NCI-H2196 (cell line): ENCODE measurements around the gene GATD1.
"Not testable (repeated sequence)": the region's sequence is repeated elsewhere in the genome, so short reads cannot be mapped to it uniquely, and the experiment has no call there.

Experiments used
- DNase-seq: peaks from one replicate; lab custom pipeline; 2025; ENCODE audit not compliant: unreplicated experiment; lab: John Stamatoyannopoulos, UW

Gene GATD1

GRCh38 chr11:765025-765801 is 12.1 kb downstream of the GATD1 start:
- DNase-seq = peak; percentile 55

GRCh38 chr11:764322-765024 is 12.8 kb downstream of the GATD1 start:
- no peak for DNase-seq

DNA sequence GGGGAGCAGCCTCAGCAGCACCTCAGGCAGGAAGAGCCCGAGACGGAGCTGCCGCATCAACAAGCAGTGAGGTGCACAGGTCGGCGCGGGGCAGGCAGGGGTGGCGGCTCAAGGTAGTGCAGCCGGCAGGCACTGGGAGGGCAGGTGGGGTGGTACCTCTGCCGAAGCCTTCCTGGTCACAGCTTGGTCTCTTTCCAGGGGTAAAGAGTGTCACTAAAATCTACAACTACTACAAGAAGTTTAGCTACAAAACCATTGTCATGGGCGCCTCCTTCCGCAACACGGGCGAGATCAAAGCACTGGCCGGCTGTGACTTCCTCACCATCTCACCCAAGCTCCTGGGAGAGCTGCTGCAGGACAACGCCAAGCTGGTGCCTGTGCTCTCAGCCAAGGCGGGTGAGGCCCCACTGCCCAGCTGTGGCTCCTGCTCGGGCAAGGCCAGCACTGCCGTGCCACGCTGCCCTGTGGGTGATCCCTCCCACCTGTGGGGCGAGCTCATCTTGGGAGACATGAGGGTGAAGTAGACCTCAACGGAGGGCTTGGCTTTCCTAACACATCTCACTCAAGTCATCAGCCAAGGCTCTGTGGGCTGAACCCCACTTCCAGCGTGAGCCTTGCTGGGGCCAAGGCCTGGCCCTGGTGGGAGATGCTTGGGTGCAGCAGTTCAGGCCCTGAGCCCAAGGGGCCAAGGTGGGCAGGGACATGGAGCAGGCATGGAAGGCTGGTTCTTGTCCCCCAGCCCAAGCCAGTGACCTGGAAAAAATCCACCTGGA is 13.6 kb downstream of the GATD1 start:
- DNase-seq = no peak

DNA sequence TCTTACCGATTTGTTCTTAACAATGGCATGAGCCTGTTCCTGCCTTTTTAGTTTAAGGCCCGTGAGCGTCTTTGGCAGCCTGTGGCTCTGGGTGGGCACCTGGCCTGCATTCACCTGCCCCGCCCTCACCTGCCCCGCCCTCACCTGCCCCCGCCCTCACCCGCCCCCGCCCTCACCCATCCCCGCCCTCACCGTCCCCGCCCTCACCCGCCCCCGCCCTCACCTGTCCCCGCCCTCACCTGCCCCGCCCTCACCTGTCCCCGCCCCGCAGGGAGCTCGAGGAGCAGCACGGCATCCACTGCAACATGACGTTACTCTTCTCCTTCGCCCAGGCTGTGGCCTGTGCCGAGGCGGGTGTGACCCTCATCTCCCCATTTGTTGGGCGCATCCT is 14.2 kb downstream of the GATD1 start:
- peak; percentile 15 for DNase-seq

DNA sequence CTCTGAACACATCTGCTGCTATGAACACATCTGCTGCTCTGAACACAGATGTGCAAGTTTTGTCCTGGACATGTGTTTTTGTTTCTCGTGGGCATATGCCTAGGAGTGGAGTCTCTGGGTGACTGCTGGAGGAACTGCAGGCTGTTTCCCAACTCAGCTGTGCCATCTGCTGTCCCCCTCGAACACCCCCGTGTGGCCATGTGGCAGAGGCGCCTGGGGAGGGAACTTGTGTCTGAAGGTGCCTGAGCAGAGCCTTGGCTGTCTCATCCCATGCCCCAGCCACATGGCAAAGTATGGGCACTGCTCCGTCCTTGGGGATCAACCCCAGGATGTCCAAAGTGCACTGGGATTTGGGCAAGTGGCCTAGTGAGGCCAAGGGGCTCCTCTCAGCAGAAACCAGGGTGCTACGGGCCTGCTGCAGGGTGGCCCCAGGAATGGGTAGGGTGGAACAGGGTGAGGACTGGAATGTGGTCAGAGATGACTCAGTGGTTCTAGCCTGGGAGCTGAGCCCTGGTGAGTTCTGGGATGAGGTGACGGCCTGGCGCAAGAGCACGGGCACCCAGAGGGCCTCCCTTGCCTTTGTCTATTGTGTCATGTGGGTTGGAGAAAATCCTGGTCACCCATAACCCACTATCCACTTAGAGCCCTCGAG is 14.7 kb downstream of the GATD1 start:
- peak; percentile 13 for DNase-seq

DNA sequence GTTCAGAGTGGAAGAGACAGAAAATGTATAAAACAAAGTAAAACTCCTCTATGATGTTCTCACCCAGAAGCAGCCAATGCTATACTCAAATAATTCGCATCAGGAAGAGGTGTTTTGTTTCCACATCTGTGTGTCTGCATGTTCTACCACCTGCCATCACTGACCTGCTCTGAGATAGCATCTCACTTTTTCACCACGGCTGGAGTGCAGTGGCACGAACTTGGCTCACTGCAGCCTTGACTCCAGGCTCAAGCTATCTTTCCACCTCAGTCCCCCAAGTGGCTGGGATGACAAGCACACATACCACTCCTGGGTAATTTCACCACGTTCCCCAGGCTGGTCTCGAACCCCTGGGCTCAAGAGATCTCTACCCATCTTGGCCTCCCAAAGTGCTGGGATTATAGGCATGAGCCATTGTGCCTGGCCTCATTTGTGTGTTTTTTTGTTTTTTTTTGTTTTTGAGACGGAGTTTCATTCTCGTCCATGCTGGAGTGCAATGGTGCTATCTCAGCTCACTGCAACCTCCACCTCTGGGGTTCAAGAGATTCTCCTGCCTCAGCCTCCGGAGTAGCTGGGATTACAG is 15.7 kb downstream of the GATD1 start:
- DNase-seq = no peak

DNA sequence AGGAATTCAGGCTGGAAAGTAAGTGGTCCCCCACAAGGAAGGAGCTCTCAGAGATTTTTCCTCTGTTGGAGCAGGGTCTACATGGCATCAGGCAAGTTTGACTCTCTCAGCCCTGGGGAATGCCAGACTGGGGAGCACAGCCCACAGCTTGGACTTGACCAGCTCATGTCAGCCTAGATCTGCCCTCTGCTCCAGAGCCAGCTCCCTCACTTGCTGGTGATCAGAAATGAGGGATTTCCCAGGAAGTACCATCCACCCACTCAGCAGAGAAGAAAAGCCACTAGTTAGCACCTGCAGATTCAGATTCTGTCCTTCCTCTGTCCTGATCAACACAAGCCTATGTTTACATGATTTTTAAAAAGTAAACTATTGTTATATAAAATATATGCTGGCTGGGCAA is 17.1 kb downstream of the GATD1 start:
- DNase-seq = no peak

GRCh38 chr11:749731-750130 is 27.6 kb downstream of the GATD1 start:
- DNase-seq = no peak

- no peak for DNase-seq
Observed at GRCh38 chr11:748007-748359, 29.3 kb downstream of the GATD1 start.

- peak; percentile 91 for DNase-seq
Observed at GRCh38 chr11:747158-748006, 29.9 kb downstream of the GATD1 start, which contains the start of gene TALDO1. Gene TALDO1 (plus strand): TSS chr11:747464. CDS start chr11:747482, 18 bp downstream.

GRCh38 chr11:746289-747157 is 30.8 kb downstream of the GATD1 start:
- DNase-seq = peak; percentile 18

- DNase-seq = no peak
Observed at GRCh38 chr11:745428-745827, 31.9 kb downstream of the GATD1 start.

GRCh38 chr11:742571-743201 is 34.6 kb downstream of the GATD1 start:
- DNase-seq = no peak

DNA sequence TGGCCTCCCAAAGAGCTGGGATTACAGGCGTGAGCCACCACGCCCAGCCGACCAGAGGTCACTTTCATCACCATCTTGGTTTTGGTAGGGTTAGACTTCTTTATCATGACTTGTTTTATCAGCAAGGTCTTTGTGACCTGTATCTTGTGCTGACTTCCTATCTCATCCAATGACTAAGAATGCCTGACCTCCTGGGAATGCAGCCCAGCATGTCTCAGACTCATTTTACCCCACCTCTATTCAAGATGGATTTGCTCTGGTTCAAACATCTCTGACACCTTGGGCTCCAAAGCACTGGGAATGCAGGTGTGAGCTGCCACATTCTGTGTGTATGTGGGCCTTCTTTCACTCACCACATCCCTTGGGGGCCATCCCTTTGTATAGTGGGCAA is 35.1 kb downstream of the GATD1 start:
- DNase-seq = no peak

GRCh38 chr11:737899-738298 is 39.4 kb downstream of the GATD1 start:
- DNase-seq = not testable (repeated sequence)

DNA sequence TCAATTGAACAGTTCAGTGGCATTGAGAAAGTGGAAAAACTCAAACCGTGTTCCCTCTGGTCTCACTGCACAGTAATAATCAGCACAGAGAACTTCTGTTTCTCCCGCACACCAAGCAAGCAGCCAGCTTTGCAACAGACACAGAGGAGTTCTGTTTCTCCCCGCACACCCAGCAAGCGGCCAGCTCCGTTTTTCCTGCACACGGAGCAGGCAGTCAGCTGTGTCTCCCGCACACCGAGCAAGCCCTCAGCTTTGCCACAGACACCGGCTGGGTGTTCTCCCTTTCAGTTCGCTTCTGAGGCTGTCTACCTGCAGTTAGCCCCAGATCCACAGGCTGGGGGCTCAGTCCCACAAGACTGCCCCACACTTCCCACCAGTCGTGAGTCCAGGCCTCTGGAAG is 39.9 kb downstream of the GATD1 start:
- no peak for DNase-seq

DNA sequence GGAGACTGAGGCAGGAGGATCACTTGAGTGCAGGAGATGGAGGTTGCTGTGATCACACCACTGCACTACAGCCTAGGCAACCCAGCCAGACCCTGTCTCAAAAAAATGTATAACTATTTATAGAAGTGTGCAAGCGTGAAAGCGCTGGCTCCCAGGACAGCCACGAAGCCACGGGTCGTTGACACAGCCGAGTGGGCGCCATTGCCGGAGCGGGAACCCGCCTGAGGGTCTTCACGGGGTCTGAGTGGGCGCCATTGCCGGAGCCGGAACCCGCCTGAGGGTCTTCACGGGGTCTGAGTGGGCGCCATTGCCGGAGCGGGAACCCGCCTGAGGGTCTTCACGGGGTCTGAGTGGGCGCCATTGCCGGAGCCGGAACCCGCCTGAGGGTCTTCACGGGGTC is 42.7 kb downstream of the GATD1 start:
- not testable (repeated sequence) for DNase-seq

GRCh38 chr11:733072-733471 is 44.2 kb downstream of the GATD1 start:
- no peak for DNase-seq
